MM.1S (cell line): ENCODE data around the gene CACNA1G.

Source experiments
- CTCF ChIP-seq: fragments of 300-600 bp; sonication (generic); IDR thresholded peaks from 2 replicates; pipeline ENCODE4 v1.5.1; 2016; ENCODE audit warnings: antibody characterized with exemption, low read length, mixed read lengths
- EZH2 ChIP-seq: fragments of 300-600 bp; sonication (generic); optimal IDR thresholded peaks from 2 replicates; pipeline ENCODE3; 2017; ENCODE audit warnings: low read depth, mild to moderate bottlenecking, antibody characterized with exemption, low read length, mixed read lengths

- TF ChIP-seq EZH2, result no peak
- no peak for TF ChIP-seq CTCF
Measured at GRCh38 chr17:50627036-50627781, 66.7 kb downstream of the CACNA1G start.
